Measurements from ENCODE around the gene OPALIN. TPM values are rescaled to one million over a fixed set of nuclear protein-coding genes. Genes with fewer than 3 reads are reported as not detected.

The OPALIN gene
- total and polyA plus RNA-seq, 12 donors: not detected

DNA sequence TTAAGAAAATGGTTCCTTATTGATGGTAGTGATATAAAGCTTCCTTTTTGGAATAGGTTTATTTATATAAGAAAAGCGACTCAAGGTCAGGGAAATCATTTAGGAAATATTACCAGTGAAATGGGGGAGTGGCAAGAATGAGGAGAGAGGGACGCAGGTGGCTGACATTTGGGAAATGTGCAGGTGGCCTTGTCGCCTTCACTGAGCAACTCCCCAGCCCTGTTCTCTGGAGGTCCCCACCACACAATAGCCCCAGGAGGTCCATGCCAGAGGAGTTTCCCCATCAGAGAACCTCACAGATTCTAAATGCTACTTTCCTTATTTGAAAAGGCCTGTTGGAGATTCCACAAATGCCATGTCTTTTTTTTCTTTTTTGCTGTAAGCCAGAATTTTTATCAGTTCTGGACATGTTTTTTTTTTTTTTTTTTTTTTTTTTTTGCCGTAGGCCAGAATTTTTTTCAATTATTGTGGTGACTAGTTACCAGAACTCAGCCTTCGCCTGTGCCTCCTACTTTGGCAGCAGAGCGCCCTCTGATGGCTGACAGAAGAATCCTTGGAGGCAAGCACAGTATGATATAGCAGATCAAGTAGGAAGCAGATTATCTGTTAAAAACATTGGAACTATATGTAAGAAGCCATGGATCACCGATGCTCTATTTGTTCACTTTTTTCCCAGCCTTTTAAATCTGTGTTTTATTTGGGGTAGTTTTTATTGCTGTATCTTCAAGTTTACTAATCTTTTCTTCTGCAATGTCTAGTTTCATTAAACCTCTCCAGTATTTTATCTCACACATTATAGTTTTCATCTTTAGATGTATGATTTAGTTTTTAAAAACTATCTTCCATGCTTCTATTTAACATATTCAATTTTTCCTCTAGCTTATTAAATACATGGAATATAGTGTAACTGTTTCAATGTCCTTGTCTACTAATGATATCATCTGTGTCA lies 18.6 kb downstream of the OPALIN start:
- Histone ChIP-seq H3K9me3 (replicated peaks in 1 of 3) (no peaks in the 10 kb centered on the region), H3K4me3 (no peak overlapping the region), H3K27ac (no peak overlapping the region), H3K36me3 (replicated peaks in 1 of 2) (no peaks in the 10 kb centered on the region), H3K27me3 (peaks cover 10% of the 10 kb centered on the region), H3K4me1 (replicated peaks in 1 of 2) (no peaks in the 10 kb centered on the region)
- 30 to 41% (median 34%) methylated on average over 7 of the region's 7 CpGs for WGBS, 4 donors
- peak; percentile 40 to 65 (median 58) for DNase-seq
- intact Hi-C loops (cut with DNase I): no loop called here
- TF ChIP-seq CTCF (IDR thresholded peaks at IDR 0.05) (peak; percentile 25 to 60 (median 38)), POLR2A (IDR thresholded peaks at IDR 0.05) (no peak)

DNA sequence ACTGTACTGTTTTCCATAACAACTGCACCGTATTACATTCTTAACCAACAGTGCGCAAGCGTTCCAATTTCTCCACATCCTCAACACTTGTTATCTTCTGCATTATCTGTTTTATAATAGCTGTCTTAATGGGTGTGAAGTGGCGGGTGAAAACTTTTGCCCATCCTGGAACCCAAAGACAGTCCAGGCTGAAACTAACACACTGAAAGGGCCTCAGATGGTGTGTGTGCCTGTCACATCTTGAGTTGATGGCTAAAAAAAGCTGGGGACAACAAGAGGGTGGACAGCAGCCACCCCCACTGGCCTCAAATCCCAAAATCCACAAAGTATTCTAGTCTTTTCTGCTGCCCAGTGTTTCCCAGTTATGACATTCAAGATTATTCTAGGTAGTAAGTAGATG lies 19.4 kb downstream of the OPALIN start:
- no peak for TF ChIP-seq CTCF (IDR thresholded peaks at IDR 0.05)
- no peak for TF ChIP-seq POLR2A (IDR thresholded peaks at IDR 0.05)

GRCh38 chr10:96338279-96338925 lies 20.4 kb downstream of the OPALIN start:
- TF ChIP-seq CTCF (IDR thresholded peaks at IDR 0.05): no peak
- no peak for TF ChIP-seq POLR2A (IDR thresholded peaks at IDR 0.05)
- no peaks in the 10 kb centered on the region for H3K4me1 ChIP-seq (replicated peaks in 1 of 2)
- DNase-seq: no peak
- 43 to 53% (median 47%) methylated on average over 5 of the region's 5 CpGs for WGBS, 4 donors
- no peaks in the 10 kb centered on the region for H3K9me3 ChIP-seq (replicated peaks in 1 of 3)
- no peak overlapping the region for H3K4me3 ChIP-seq
- intact Hi-C loops (cut with DNase I): no loop called here
- peaks cover 11% of the 10 kb centered on the region for H3K27me3 ChIP-seq
- no peak overlapping the region for H3K27ac ChIP-seq
- H3K36me3 ChIP-seq (replicated peaks in 1 of 2): no peaks in the 10 kb centered on the region

More for the DNA sequence above, 19.4 kb downstream of the OPALIN start:
- WGBS, 4 donors: 93 to 95% (median 94%) methylated on average over 4 of the region's 4 CpGs
- Histone ChIP-seq H3K4me1 (replicated peaks in 1 of 2) (no peaks in the 10 kb centered on the region), H3K36me3 (replicated peaks in 1 of 2) (no peaks in the 10 kb centered on the region), H3K27ac (no peak overlapping the region), H3K27me3 (peaks cover 11% of the 10 kb centered on the region), H3K9me3 (replicated peaks in 1 of 3) (no peaks in the 10 kb centered on the region), H3K4me3 (no peak overlapping the region)
- intact Hi-C loops (cut with DNase I): no loop called here
- DNase-seq: no peak

DNA sequence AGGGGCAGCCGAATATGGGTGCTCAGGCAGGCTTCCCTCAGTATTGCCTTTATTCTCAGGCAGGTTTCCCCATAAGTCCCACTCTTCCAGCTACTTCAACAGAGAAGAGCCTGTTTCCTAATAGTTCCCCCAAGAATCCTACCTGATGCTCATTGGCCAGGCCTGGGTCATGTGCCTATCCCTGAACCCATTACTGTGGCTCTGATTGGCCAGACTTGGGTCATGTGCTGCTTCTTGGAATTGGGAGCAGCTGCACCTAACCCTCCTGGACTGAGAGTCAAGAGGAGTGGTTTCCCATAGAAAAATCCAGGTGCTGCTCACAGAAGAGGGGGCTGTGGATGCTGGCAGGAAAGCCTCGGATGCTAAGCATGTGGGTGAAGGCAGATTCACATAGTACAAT lies 21.7 kb downstream of the OPALIN start:
- Histone ChIP-seq H3K36me3 (replicated peaks in 1 of 2) (no peaks in the 10 kb centered on the region), H3K4me1 (replicated peaks in 1 of 2) (no peaks in the 10 kb centered on the region), H3K9me3 (replicated peaks in 1 of 3) (no peaks in the 10 kb centered on the region), H3K27ac (no peak overlapping the region), H3K4me3 (no peak overlapping the region), H3K27me3 (peaks cover 11% of the 10 kb centered on the region)
- TF ChIP-seq POLR2A (IDR thresholded peaks at IDR 0.05) (no peak), CTCF (IDR thresholded peaks at IDR 0.05) (no peak)
- DNase-seq: no peak
- intact Hi-C loops (cut with DNase I): no loop called here
- WGBS, 4 donors: 80 to 90% (median 84%) methylated on average over 2 of the region's 2 CpGs
